Measurements from ENCODE around the gene BUD23. TPM values are rescaled to one million over a fixed set of nuclear protein-coding genes. Genes with fewer than 3 reads are reported as not detected.
"Not testable (repeated sequence)": the region's sequence is repeated elsewhere in the genome, so short reads cannot be mapped to it uniquely, and the experiment has no call there.

The BUD23 gene
- total RNA-seq, 1 donor from 2014 or later, result 58.8 TPM

GRCh38 chr7:73669858-73670385 is 13.5 kb upstream of the BUD23 start:
- no peak for DNase-seq (ENCODE audit: low spot score, unreplicated experiment)
- H3K4me1 Mint-ChIP-seq (ENCODE audit: low read depth), result peaks cover 7% of the 10 kb centered on the region
- peaks cover 3% of the 10 kb centered on the region for H3K27me3 Mint-ChIP-seq
- H3K4me3 Mint-ChIP-seq (ENCODE audit: low read depth), result no peak overlapping the region
- no peaks in the 10 kb centered on the region for H3K9me3 Mint-ChIP-seq (ENCODE audit: low read depth)
- H3K36me3 Mint-ChIP-seq (ENCODE audit: insufficient read depth), result peaks cover 7% of the 10 kb centered on the region
- TF ChIP-seq CTCF (IDR thresholded peaks at IDR 0.05; ENCODE audit: unreplicated experiment), result no peak
- H3K27ac Mint-ChIP-seq, result no peak overlapping the region

DNA sequence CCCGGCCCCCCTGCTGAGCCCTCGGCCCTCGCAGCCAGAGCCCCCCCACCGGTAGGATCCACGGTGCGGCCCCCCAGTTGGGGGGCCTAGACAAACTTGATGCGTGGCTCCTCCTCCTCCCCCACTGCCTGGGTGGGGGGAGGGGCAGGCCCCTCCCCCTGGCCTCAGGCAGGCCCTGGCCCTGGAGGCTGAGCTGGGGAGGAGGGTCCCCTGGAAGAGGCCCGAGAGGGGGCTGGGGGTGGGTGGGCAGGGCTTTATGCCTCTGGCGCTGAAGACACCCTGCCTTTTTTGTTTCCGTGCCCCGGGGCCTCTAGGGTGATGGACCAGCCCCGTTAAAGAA is 12.1 kb upstream of the BUD23 start:
- peaks cover 7% of the 10 kb centered on the region for H3K4me1 Mint-ChIP-seq (ENCODE audit: low read depth)
- H3K27me3 Mint-ChIP-seq, result no peaks in the 10 kb centered on the region
- no peak overlapping the region for H3K4me3 Mint-ChIP-seq (ENCODE audit: low read depth)
- DNase-seq (ENCODE audit: low spot score, unreplicated experiment), result no peak
- H3K9me3 Mint-ChIP-seq (ENCODE audit: low read depth), result no peaks in the 10 kb centered on the region
- H3K36me3 Mint-ChIP-seq (ENCODE audit: insufficient read depth), result peaks cover 7% of the 10 kb centered on the region
- no peak overlapping the region for H3K27ac Mint-ChIP-seq
- no peak for TF ChIP-seq CTCF (IDR thresholded peaks at IDR 0.05; ENCODE audit: unreplicated experiment)

GRCh38 chr7:73671857-73672445 is 11.4 kb upstream of the BUD23 start:
- Mint-ChIP-seq H3K9me3 (ENCODE audit: low read depth) (no peaks in the 10 kb centered on the region), H3K4me3 (ENCODE audit: low read depth) (no peak overlapping the region), H3K36me3 (ENCODE audit: insufficient read depth) (peaks cover 7% of the 10 kb centered on the region), H3K27ac (peak overlapping the region; percentile 59), H3K27me3 (no peaks in the 10 kb centered on the region), H3K4me1 (ENCODE audit: low read depth) (peaks cover 7% of the 10 kb centered on the region)
- no peak for TF ChIP-seq CTCF (IDR thresholded peaks at IDR 0.05; ENCODE audit: unreplicated experiment)
- DNase-seq (ENCODE audit: low spot score, unreplicated experiment), result no peak

DNA sequence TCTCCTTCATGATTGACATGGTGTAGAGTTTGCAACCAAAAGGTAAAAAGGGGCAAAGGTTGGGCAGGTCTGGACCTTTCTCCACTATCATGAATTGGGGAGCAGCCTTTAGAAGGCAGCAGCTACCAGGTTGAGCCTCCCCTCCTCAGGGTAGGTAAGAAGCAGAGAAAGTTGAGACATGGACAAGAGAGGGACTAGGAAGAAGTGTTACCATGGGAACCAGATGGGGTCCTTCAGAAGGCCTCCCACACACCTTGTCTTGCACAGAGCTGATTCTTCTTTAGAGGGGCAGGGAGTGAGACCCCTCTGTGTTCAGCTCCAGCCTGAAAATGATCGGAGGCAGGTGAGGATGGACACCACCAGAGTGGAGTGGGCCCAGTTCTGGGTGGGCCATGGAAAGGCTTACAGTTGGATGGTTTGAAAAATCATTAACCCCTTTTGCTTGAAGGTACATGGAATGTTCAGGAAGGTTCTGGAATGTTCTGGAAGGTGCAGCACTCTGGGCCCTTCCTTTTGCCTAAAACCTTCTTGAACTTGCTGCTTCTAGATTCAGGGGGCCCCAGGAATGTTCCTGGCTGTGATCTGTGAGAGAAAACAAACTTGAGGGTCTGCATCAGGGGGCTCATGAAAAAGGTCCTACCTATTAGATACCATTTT is 8.8 kb upstream of the BUD23 start:
- Mint-ChIP-seq H3K9me3 (ENCODE audit: low read depth) (no peaks in the 10 kb centered on the region), H3K4me1 (ENCODE audit: low read depth) (no peaks in the 10 kb centered on the region), H3K27ac (no peak overlapping the region), H3K36me3 (ENCODE audit: insufficient read depth) (peaks cover 14% of the 10 kb centered on the region), H3K4me3 (ENCODE audit: low read depth) (no peak overlapping the region), H3K27me3 (no peaks in the 10 kb centered on the region)
- no peak for TF ChIP-seq CTCF (IDR thresholded peaks at IDR 0.05; ENCODE audit: unreplicated experiment)
- no peak for DNase-seq (ENCODE audit: low spot score, unreplicated experiment)

- not testable (repeated sequence) for H3K27me3 Mint-ChIP-seq; H3K4me1 Mint-ChIP-seq (ENCODE audit: low read depth); H3K4me3 Mint-ChIP-seq (ENCODE audit: low read depth); DNase-seq (ENCODE audit: low spot score, unreplicated experiment); H3K9me3 Mint-ChIP-seq (ENCODE audit: low read depth); H3K27ac Mint-ChIP-seq
- peak; percentile 18 for TF ChIP-seq CTCF (IDR thresholded peaks at IDR 0.05; ENCODE audit: unreplicated experiment)
- H3K36me3 Mint-ChIP-seq (ENCODE audit: insufficient read depth), result peaks cover 15% of the 10 kb centered on the region
Measured at GRCh38 chr7:73676062-73676461, 7.3 kb upstream of the BUD23 start.

All from progenitor cell of endocrine pancreas (in vitro differentiated cells).